Dermis blood vessel endothelial cell (primary cell): ENCODE measurements around the gene ZNF608. TPM values are rescaled to one million over a fixed set of nuclear protein-coding genes. Genes with fewer than 3 reads are reported as not detected.

ENCODE experiments used
- DNase-seq: peaks from one replicate; pipeline ENCODE4 v3.0.0; 2010
- total RNA-seq: library from RNA; depleted of rRNA; stranded (reverse); fragments of >200 nt; gene quantifications from 2 replicates; pipeline ENCODE4 v1.2.3, GENCODE V29; 2014

Gene ZNF608
- total RNA-seq, 1 donor from 2014 or later = 14.8 TPM

- no peak for DNase-seq
These were observed 9.6 kb downstream of the ZNF608 start for GRCh38 chr5:124736805-124737188.

GRCh38 chr5:124736082-124736804 lies 10.2 kb downstream of the ZNF608 start:
- DNase-seq = peak; percentile 32

- no peak for DNase-seq
These were observed 11.1 kb downstream of the ZNF608 start for GRCh38 chr5:124735169-124735858.

- DNase-seq = no peak
These were observed 11.8 kb downstream of the ZNF608 start for GRCh38 chr5:124734574-124735168.

GRCh38 chr5:124733329-124733650 lies 13.1 kb downstream of the ZNF608 start:
- DNase-seq = no peak

- DNase-seq = no peak
These were observed 13.8 kb downstream of the ZNF608 start for GRCh38 chr5:124732428-124733328.

- no peak for DNase-seq
These were observed 16.1 kb downstream of the ZNF608 start for GRCh38 chr5:124730381-124730780.

- DNase-seq = no peak
These were observed 16.6 kb downstream of the ZNF608 start for GRCh38 chr5:124729720-124730359.

GRCh38 chr5:124728968-124729332 lies 17.5 kb downstream of the ZNF608 start:
- DNase-seq = no peak

GRCh38 chr5:124728331-124728967 lies 18.0 kb downstream of the ZNF608 start:
- no peak for DNase-seq

GRCh38 chr5:124726631-124727362 lies 19.6 kb downstream of the ZNF608 start:
- DNase-seq = no peak

GRCh38 chr5:124725622-124726258 lies 20.7 kb downstream of the ZNF608 start:
- DNase-seq = no peak

- DNase-seq = no peak
These were observed 21.4 kb downstream of the ZNF608 start for GRCh38 chr5:124725040-124725434.

- DNase-seq = no peak
These were observed 21.9 kb downstream of the ZNF608 start for GRCh38 chr5:124724357-124725039.

- no peak for DNase-seq
These were observed 25.2 kb downstream of the ZNF608 start for GRCh38 chr5:124721229-124721735.

- DNase-seq = no peak
These were observed 25.8 kb downstream of the ZNF608 start for GRCh38 chr5:124720593-124720992.

GRCh38 chr5:124719113-124719967 lies 27.1 kb downstream of the ZNF608 start:
- DNase-seq = no peak

- peak; percentile 20 for DNase-seq
These were observed 28.1 kb downstream of the ZNF608 start for GRCh38 chr5:124718380-124718789.

GRCh38 chr5:124716169-124716568 lies 30.3 kb downstream of the ZNF608 start:
- no peak for DNase-seq
